Neural progenitor cell (in vitro differentiated cells): Measurements from ENCODE around the gene RALY. TPM values are rescaled to one million over a fixed set of nuclear protein-coding genes. Genes with fewer than 3 reads are reported as not detected.

Experiments
- DNase-seq: peaks from one replicate; pipeline ENCODE4 v3.0.0-alpha.2; 2016; ENCODE audit warnings: low spot score
- H2AFZ ChIP-seq: fragments of 200-600 bp; sonication (generic); replicated peaks from 2 replicates; pipeline ENCODE4 v1.6.1; 2016; ENCODE audit warnings: antibody characterized with exemption
- H3F3A ChIP-seq: fragments of 200-600 bp; sonication (generic); 2 replicates; pipeline ENCODE4 v1.6.1; 2016; ENCODE audit warnings: antibody characterized with exemption, low read depth
- H3K27ac ChIP-seq: fragments of 200-600 bp; sonication (generic); 2 replicates; pipeline ENCODE4 v1.5.1; 2016; ENCODE audit warnings: mild to moderate bottlenecking
- H3K27me3 ChIP-seq: fragments of 200-600 bp; sonication (generic); 2 replicates; pipeline ENCODE4 v1.6.1; 2016; ENCODE audit warnings: mild to moderate bottlenecking, moderate library complexity
- H3K36me3 ChIP-seq: fragments of 200-600 bp; sonication (generic); 2 replicates; pipeline ENCODE4 v1.5.1; 2016
- H3K4me1 ChIP-seq: fragments of 200-600 bp; sonication (generic); 2 replicates; pipeline ENCODE4 v1.6.1; 2016; ENCODE audit warnings: mixed run types
- H3K4me2 ChIP-seq: fragments of 200-600 bp; sonication (generic); 2 replicates; pipeline ENCODE4 v1.6.1; 2016
- H3K4me3 ChIP-seq: fragments of 200-600 bp; sonication (generic); 2 replicates; pipeline ENCODE4 v1.5.1; 2016
- H3K79me2 ChIP-seq: fragments of 200-600 bp; sonication (generic); 2 replicates; pipeline ENCODE4 v1.6.1; 2016; ENCODE audit warnings: low read depth
- H3K9ac ChIP-seq: fragments of 200-600 bp; sonication (generic); 2 replicates; pipeline ENCODE4 v1.6.1; 2016
- H3K9me3 ChIP-seq: fragments of 200-600 bp; sonication (generic); 2 replicates; pipeline ENCODE4 v1.5.1; 2016; ENCODE audit warnings: low read depth
- H4K20me1 ChIP-seq: fragments of 200-600 bp; sonication (generic); 2 replicates; pipeline ENCODE4 v1.6.1; 2016; ENCODE audit warnings: low read depth
- H3K27ac Mint-ChIP-seq: 3 replicates; pipeline ENCODE4 v1.8.0; 2021; ENCODE audit warnings: mixed read lengths
- H3K27me3 Mint-ChIP-seq: 2 replicates; pipeline ENCODE4 v1.8.0; 2022; ENCODE audit warnings: low read depth, mild to moderate bottlenecking, inconsistent platforms, moderate library complexity, mixed read lengths; ENCODE audit not compliant: insufficient read depth
- H3K36me3 Mint-ChIP-seq: 3 replicates; pipeline ENCODE4 v1.8.0; 2021; ENCODE audit warnings: mixed read lengths
- H3K4me1 Mint-ChIP-seq: 3 replicates; pipeline ENCODE4 v1.8.0; 2021; ENCODE audit warnings: mixed read lengths
- H3K4me3 Mint-ChIP-seq: 3 replicates; pipeline ENCODE4 v1.8.0; 2021; ENCODE audit warnings: mild to moderate bottlenecking, moderate library complexity, mixed read lengths
- H3K9me3 Mint-ChIP-seq: 3 replicates; pipeline ENCODE4 v1.8.0; 2020; ENCODE audit warnings: mixed read lengths
- EZH2 ChIP-seq: fragments of 200-600 bp; sonication (generic); IDR thresholded peaks from 2 replicates; pipeline ENCODE4 v1.6.1; 2017; ENCODE audit warnings: antibody characterized with exemption, mild to moderate bottlenecking, moderate library complexity
- EZH2phosphoT487 ChIP-seq: fragments of 200-600 bp; sonication (generic); IDR thresholded peaks from 2 replicates; pipeline ENCODE4 v1.6.1; 2017; ENCODE audit warnings: antibody characterized with exemption
- total RNA-seq: library from RNA; depleted of rRNA; stranded (reverse); fragments of >200 nt; gene quantifications from 2 replicates; pipeline ENCODE4 v1.2.3, GENCODE V29; 2015; ENCODE audit warnings: low replicate concordance
- TF ChIP-seq, protein P1 (sequence below): fragments of 200-600 bp; sonication (generic); IDR thresholded peaks from 2 replicates; pipeline ENCODE4 v1.5.1; 2017; ENCODE audit warnings: antibody characterized with exemption, mild to moderate bottlenecking

RALY gene
- total RNA-seq, 1 donor from 2014 or later: 102 TPM

DNA sequence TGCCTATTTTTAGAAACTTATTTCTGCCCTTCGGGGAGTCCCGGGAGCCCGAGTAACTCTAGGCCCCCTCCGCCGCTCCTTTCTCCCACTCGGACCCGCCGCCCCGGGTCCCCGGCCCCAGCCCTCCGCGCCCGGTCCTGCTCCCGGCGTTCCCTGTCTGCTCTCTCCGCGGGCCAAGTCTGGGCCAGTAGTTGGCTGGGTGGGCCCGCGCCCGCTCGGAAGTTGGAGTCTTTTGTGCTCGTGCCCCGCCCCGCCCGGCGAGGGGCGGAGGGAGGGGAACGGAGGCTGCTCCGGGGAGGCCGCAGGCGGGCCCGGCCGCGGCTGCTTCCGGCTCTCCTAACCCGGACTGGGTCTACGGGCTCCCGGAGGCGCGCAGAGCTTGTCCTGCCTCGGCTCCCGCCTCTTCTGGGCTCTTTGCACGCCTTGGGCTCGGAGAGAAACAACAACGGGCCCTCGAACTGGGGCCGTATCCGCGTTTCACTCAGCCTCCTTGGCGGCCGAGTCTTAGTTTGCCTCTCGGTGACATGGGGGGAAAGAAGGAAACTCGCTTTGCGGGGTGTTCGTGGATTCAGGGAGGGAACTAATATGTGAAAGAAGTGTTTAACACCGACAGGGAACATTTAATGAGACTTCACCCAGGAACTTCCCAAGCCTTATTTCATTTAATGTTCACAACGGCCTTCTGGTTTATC lies 657 bp downstream of the RALY start:
- Mint-ChIP-seq H3K4me3 (peak overlapping the region; percentile 97), H3K27ac (peak overlapping the region; percentile 88), H3K9me3 (no peaks in the 10 kb centered on the region), H3K27me3 (peaks cover 6% of the 10 kb centered on the region), H3K36me3 (peaks cover 15% of the 10 kb centered on the region), H3K4me1 (peaks cover 39% of the 10 kb centered on the region)
- Histone ChIP-seq H3K9ac (peak overlapping the region; percentile 96), H3K4me1 (peaks cover 29% of the 10 kb centered on the region), H3K4me3 (peak overlapping the region; percentile 97), H3K4me2 (peak overlapping the region; percentile 82), H3F3A (peaks cover 14% of the 10 kb centered on the region), H2AFZ (peak overlapping the region; percentile 30), H3K9me3 (no peaks in the 10 kb centered on the region), H3K36me3 (no peaks in the 10 kb centered on the region), H3K27me3 (no peaks in the 10 kb centered on the region), H3K79me2 (peaks cover 70% of the 10 kb centered on the region), H4K20me1 (peaks cover 49% of the 10 kb centered on the region), H3K27ac (peak overlapping the region; percentile 100)
- DNase-seq: peak; percentile 94
- TF ChIP-seq EZH2 (no peak), EZH2phosphoT487 (no peak)
- TF ChIP-seq, protein P1, sequence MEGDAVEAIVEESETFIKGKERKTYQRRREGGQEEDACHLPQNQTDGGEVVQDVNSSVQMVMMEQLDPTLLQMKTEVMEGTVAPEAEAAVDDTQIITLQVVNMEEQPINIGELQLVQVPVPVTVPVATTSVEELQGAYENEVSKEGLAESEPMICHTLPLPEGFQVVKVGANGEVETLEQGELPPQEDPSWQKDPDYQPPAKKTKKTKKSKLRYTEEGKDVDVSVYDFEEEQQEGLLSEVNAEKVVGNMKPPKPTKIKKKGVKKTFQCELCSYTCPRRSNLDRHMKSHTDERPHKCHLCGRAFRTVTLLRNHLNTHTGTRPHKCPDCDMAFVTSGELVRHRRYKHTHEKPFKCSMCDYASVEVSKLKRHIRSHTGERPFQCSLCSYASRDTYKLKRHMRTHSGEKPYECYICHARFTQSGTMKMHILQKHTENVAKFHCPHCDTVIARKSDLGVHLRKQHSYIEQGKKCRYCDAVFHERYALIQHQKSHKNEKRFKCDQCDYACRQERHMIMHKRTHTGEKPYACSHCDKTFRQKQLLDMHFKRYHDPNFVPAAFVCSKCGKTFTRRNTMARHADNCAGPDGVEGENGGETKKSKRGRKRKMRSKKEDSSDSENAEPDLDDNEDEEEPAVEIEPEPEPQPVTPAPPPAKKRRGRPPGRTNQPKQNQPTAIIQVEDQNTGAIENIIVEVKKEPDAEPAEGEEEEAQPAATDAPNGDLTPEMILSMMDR: no peak

DNA sequence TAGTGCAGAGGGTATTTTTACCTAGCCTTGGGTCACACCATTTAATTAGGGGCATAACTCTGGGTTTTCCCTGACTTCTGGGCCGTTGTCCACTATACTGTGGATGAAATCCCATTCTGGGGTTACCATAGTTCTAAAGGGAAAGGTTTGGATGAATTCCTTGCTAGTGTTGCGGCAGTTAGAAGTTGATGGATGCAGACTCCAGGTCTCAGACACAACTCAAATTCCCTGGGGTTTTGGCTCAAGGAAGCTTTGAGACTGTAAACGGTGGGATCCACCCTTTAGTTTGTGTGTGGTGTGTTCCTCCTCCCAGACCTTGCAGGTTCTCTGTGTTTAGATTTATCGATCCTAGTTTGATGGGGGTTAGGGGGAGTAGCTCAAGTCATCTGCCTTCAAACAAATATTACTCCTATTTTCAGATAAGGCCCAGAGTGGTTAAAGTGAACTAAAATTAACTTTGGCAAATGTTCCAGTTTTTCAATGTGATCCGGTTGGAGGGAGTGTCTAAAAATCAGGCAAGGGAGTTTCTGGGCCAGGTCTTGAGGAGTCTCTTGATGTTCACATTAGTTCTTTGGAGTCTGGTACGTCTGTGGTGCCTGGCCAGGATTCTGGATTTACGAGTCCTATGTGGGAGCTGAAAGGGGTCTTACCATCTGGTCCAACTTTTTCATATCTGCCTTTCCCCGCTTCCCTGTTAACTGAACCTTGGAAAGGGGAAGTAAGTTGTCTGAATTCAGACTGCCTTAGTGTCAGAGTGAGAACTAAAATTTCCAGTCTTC lies 1.5 kb downstream of the RALY start:
- Histone ChIP-seq H3K4me2 (peak overlapping the region; percentile 82), H3K27me3 (no peaks in the 10 kb centered on the region), H3K4me3 (peak overlapping the region; percentile 97), H3K9me3 (no peaks in the 10 kb centered on the region), H4K20me1 (peaks cover 57% of the 10 kb centered on the region), H3K79me2 (peaks cover 79% of the 10 kb centered on the region), H3K9ac (peak overlapping the region; percentile 96), H3F3A (peaks cover 14% of the 10 kb centered on the region), H3K4me1 (peaks cover 29% of the 10 kb centered on the region), H3K36me3 (no peaks in the 10 kb centered on the region), H3K27ac (no peak overlapping the region), H2AFZ (no peak overlapping the region)
- Mint-ChIP-seq H3K4me1 (peaks cover 43% of the 10 kb centered on the region), H3K27ac (peak overlapping the region; percentile 43), H3K36me3 (peaks cover 15% of the 10 kb centered on the region), H3K4me3 (peak overlapping the region; percentile 97), H3K9me3 (no peaks in the 10 kb centered on the region), H3K27me3 (peaks cover 6% of the 10 kb centered on the region)
- TF ChIP-seq EZH2 (no peak), EZH2phosphoT487 (no peak)
- TF ChIP-seq, protein P1: no peak
- DNase-seq: peak; percentile 22

DNA sequence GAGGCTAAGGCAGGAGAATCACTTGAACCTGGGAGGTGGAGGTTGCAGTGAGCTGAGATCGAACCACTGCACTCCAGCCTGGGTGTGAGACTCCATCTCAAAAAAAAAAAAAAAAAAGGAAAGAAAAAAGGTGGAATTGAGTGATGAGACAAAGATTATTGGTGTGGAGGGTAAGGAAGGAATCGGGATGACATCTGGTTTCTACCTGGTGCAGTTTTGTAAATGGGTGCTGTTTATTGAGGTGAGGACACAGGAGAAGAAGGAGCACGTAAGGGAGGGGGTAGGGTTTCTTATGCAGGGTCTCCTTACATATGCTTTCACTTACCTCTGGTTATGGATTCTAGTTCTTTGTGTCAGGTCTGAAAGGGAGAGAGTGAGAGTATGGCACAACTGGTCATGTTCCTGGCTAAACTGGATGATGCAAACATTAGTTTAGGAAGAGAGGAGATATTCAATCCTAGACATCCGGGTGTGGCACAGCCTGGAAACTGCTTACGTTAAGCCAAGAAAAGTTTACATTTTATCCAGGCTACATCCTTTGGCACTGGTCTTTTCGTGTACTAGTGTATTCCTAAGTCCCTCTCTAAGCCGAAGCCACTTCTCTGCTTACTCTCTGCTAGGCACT lies 5.4 kb downstream of the RALY start:
- H3K9me3 Mint-ChIP-seq: peaks cover 2% of the 10 kb centered on the region
- Histone ChIP-seq H3K4me1 (peaks cover 14% of the 10 kb centered on the region), H3K4me3 (no peak overlapping the region), H3F3A (peaks cover under 1% of the 10 kb centered on the region), H2AFZ (no peak overlapping the region), H3K4me2 (no peak overlapping the region), H3K79me2 (peaks cover 98% of the 10 kb centered on the region), H3K9ac (no peak overlapping the region), H3K27me3 (no peaks in the 10 kb centered on the region), H4K20me1 (peaks cover 85% of the 10 kb centered on the region), H3K36me3 (no peaks in the 10 kb centered on the region), H3K27ac (no peak overlapping the region), H3K9me3 (no peaks in the 10 kb centered on the region)
- peaks cover 36% of the 10 kb centered on the region for H3K36me3 Mint-ChIP-seq
- H3K27ac Mint-ChIP-seq: no peak overlapping the region
- TF ChIP-seq, protein P1: no peak
- TF ChIP-seq EZH2phosphoT487: no peak
- TF ChIP-seq EZH2: no peak
- no peak overlapping the region for H3K4me3 Mint-ChIP-seq
- no peaks in the 10 kb centered on the region for H3K27me3 Mint-ChIP-seq
- DNase-seq: no peak
- H3K4me1 Mint-ChIP-seq: peaks cover 31% of the 10 kb centered on the region
